K562 (cell line): ENCODE results near the gene LTBP1. TPM values are rescaled to one million over a fixed set of nuclear protein-coding genes. Genes with fewer than 3 reads are reported as not detected.

Source experiments
- ETS2 ChIP-seq: IDR thresholded peaks from 2 replicates; pipeline ENCODE4 v1.6.1; 2016; ENCODE audit warnings: borderline replicate concordance, missing genetic modification characterization, mild to moderate bottlenecking, moderate library complexity, missing compliant biosample characterization; ENCODE audit not compliant: poor library complexity, severe bottlenecking
- GTF2E2 ChIP-seq: fragments of 200-800 bp; sonication (Bioruptor generic); IDR thresholded peaks from 2 replicates; pipeline ENCODE4 v1.6.1; 2016; ENCODE audit warnings: missing genetic modification characterization, missing compliant biosample characterization
- HEY1 ChIP-seq: fragments of 250-450 bp; sonication (Bioruptor Pico); IDR thresholded peaks from 2 replicates; pipeline ENCODE4 v1.5.0; 2020; ENCODE audit warnings: mild to moderate bottlenecking, moderate library complexity, borderline replicate concordance
- IRF9 ChIP-seq: fragments of 450-650 bp; IDR thresholded peaks from 2 replicates; pipeline ENCODE4 v1.6.1; 2016; ENCODE audit warnings: missing biosample characterization, missing genetic modification characterization
- MEF2A ChIP-seq: IDR thresholded peaks from 2 replicates; pipeline ENCODE4 v1.6.1; 2011; ENCODE audit warnings: low read depth, mild to moderate bottlenecking, low read length, moderate library complexity; ENCODE audit not compliant: control insufficient read depth
- NBN ChIP-seq: fragments of 450-650 bp; IDR thresholded peaks from 2 replicates; pipeline ENCODE4 v1.6.1; 2016; ENCODE audit warnings: low read depth, mild to moderate bottlenecking
- NR4A1 ChIP-seq, 2 experiments: fragments of 250-450 bp in 1 of 2; fragments of 450-650 bp in 1 of 2; sonication (Bioruptor Pico) in 1 of 2; IDR thresholded peaks; 2 replicates each; pipeline versions ENCODE4 v1.4.0 to v1.6.1; 2016 to 2020; ENCODE audit warnings: mild to moderate bottlenecking in 2 of 2, missing compliant biosample characterization in 1 of 2, missing genetic modification characterization in 1 of 2, moderate library complexity in 1 of 2
- POU5F1 ChIP-seq: fragments of 150-350 bp; IDR thresholded peaks from 2 replicates; pipeline ENCODE4 v1.6.1; 2014; ENCODE audit warnings: borderline replicate concordance, low read length, low read depth, mild to moderate bottlenecking; ENCODE audit not compliant: partially characterized antibody
- SETDB1 ChIP-seq: IDR thresholded peaks from one replicate; pipeline ENCODE4 v1.6.1; 2012; ENCODE audit warnings: low read length, control low read depth, inconsistent platforms
- SFPQ ChIP-seq: fragments of 200-400 bp; formaldehyde crosslinking; IDR thresholded peaks from 2 replicates; pipeline ENCODE4 v1.6.1; 2017; ENCODE audit warnings: mild to moderate bottlenecking, low read depth, low read length, moderate library complexity
- SRSF9 ChIP-seq: fragments of 200-400 bp; formaldehyde crosslinking; IDR thresholded peaks from 2 replicates; pipeline ENCODE4 v1.6.1; 2017; ENCODE audit warnings: low read depth, low read length, borderline replicate concordance
- TARDBP ChIP-seq: fragments of 450-650 bp; IDR thresholded peaks from 2 replicates; pipeline ENCODE4 v1.6.1; 2016
- YBX1 ChIP-seq: fragments of 450-650 bp; IDR thresholded peaks from 2 replicates; pipeline ENCODE4 v1.7.1; 2016; ENCODE audit warnings: mild to moderate bottlenecking
- polyA plus RNA-seq, 8 experiments: library from polyadenylated mRNA; depleted of rRNA in 4 of 8; stranded (reverse) in 5 of 8; unstranded in 3 of 8; fragments of >200 nt; fragmentation: Nextera tagmentation in 2 of 8; fragmentation: Illumina TruSeq in 1 of 8; extraction: Ambion mirVana in 2 of 8; extraction: Trizol in 1 of 8; gene quantifications; 2 replicates each; pipeline versions ENCODE4 v1.2.1 to v1.2.3, GENCODE V29; 2011 to 2014; ENCODE audit warnings: inconsistent platforms in 1 of 8, missing spikeins in 1 of 8
- total RNA-seq, 7 experiments: library from RNA; depleted of rRNA in 6 of 7; stranded (reverse); fragments of >200 nt in 6 of 7; fragmentation: Illumina TruSeq in 2 of 7; extraction: Trizol in 2 of 7; gene quantifications; 2 replicates each; pipeline versions ENCODE4 v1.2.1 to v1.2.3, GENCODE V29; 2011 to 2021; ENCODE audit warnings: low replicate concordance in 1 of 7
- TF ChIP-seq, protein P1 (sequence below), 2 experiments: fragments of 450-650 bp; IDR thresholded peaks; 2 replicates each; pipeline ENCODE4 v1.6.1; 2016
- TF ChIP-seq, protein P2 (sequence below): fragments of 250-450 bp; sonication (Bioruptor Pico); IDR thresholded peaks from 2 replicates; pipeline ENCODE4 v1.5.0; 2021
- TF ChIP-seq, protein P3 (sequence below): sonication (generic); formaldehyde crosslinking; IDR thresholded peaks from 2 replicates; pipeline ENCODE4 v1.4.0; 2020; ENCODE audit warnings: mild to moderate bottlenecking, missing genetic modification reagents
- TF ChIP-seq, protein P4 (sequence below): IDR thresholded peaks from 3 replicates; pipeline ENCODE4 v1.6.1; 2011; ENCODE audit warnings: borderline replicate concordance, mild to moderate bottlenecking; ENCODE audit not compliant: insufficient read length, insufficient read depth

Gene LTBP1
- total and polyA plus RNA-seq, 9 of the 15 experiments (the other 6 are each of a cell fraction or from before 2014, with no cell fraction given) = 3.6 to 16.4 (median 8.5) TPM

- TF ChIP-seq, protein P1, sequence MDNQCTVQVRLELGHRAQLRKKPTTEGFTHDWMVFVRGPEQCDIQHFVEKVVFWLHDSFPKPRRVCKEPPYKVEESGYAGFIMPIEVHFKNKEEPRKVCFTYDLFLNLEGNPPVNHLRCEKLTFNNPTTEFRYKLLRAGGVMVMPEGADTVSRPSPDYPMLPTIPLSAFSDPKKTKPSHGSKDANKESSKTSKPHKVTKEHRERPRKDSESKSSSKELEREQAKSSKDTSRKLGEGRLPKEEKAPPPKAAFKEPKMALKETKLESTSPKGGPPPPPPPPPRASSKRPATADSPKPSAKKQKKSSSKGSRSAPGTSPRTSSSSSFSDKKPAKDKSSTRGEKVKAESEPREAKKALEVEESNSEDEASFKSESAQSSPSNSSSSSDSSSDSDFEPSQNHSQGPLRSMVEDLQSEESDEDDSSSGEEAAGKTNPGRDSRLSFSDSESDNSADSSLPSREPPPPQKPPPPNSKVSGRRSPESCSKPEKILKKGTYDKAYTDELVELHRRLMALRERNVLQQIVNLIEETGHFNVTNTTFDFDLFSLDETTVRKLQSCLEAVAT (IDR thresholded peaks at IDR 0.05) = no peak; a peak in 1 of 4 replicates
- TF ChIP-seq MEF2A (peak; percentile 93), HEY1 (CRISPR knock-in tag) (peak; percentile 41; the same call in 1 of the 2 replicates), GTF2E2 (tag) (peak; percentile 40; the same call in 1 of the 2 replicates), TARDBP (no peak; the same call in 1 of the 2 replicates), YBX1 (no peak), SETDB1 (no peak), ETS2 (tag) (no peak), IRF9 (tag) (no peak), NBN (peak; percentile 91), POU5F1 (no peak), SFPQ (no peak), SRSF9 (no peak), NR4A1 (CRISPR knock-in tag; IDR thresholded peaks at IDR 0.05) (no peak), NR4A1 (tag; IDR thresholded peaks at IDR 0.05) (peak; percentile 84)
- TF ChIP-seq, protein P2, sequence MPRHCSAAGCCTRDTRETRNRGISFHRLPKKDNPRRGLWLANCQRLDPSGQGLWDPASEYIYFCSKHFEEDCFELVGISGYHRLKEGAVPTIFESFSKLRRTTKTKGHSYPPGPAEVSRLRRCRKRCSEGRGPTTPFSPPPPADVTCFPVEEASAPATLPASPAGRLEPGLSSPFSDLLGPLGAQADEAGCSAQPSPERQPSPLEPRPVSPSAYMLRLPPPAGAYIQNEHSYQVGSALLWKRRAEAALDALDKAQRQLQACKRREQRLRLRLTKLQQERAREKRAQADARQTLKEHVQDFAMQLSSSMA = no peak
- TF ChIP-seq, protein P3, sequence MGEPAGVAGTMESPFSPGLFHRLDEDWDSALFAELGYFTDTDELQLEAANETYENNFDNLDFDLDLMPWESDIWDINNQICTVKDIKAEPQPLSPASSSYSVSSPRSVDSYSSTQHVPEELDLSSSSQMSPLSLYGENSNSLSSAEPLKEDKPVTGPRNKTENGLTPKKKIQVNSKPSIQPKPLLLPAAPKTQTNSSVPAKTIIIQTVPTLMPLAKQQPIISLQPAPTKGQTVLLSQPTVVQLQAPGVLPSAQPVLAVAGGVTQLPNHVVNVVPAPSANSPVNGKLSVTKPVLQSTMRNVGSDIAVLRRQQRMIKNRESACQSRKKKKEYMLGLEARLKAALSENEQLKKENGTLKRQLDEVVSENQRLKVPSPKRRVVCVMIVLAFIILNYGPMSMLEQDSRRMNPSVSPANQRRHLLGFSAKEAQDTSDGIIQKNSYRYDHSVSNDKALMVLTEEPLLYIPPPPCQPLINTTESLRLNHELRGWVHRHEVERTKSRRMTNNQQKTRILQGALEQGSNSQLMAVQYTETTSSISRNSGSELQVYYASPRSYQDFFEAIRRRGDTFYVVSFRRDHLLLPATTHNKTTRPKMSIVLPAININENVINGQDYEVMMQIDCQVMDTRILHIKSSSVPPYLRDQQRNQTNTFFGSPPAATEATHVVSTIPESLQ (CRISPR knock-in tag) = no peak
- TF ChIP-seq, protein P4, sequence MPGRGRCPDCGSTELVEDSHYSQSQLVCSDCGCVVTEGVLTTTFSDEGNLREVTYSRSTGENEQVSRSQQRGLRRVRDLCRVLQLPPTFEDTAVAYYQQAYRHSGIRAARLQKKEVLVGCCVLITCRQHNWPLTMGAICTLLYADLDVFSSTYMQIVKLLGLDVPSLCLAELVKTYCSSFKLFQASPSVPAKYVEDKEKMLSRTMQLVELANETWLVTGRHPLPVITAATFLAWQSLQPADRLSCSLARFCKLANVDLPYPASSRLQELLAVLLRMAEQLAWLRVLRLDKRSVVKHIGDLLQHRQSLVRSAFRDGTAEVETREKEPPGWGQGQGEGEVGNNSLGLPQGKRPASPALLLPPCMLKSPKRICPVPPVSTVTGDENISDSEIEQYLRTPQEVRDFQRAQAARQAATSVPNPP = no peak
Measured at GRCh38 chr2:33108483-33109443, 162.0 kb downstream of the LTBP1 start (continued).
